A673 (cell line): ENCODE measurements around the gene PALLD.

Experiments used
- EZH2 ChIP-seq: fragments of 200-600 bp; sonication (generic); IDR thresholded peaks from 2 replicates; pipeline ENCODE4 v1.6.1; 2017; ENCODE audit warnings: borderline replicate concordance, low read depth, mild to moderate bottlenecking, mixed read lengths, antibody characterized with exemption, low read length; ENCODE audit not compliant: poor library complexity, severe bottlenecking
- TF ChIP-seq, protein P1 (sequence below): fragments of 300-800, 200-600 bp; sonication (generic); conservative IDR thresholded peaks from 2 replicates; pipeline ENCODE4 v1.5.1; 2017; ENCODE audit warnings: low read depth, mild to moderate bottlenecking, antibody characterized with exemption, low read length, moderate library complexity, mixed read lengths

DNA sequence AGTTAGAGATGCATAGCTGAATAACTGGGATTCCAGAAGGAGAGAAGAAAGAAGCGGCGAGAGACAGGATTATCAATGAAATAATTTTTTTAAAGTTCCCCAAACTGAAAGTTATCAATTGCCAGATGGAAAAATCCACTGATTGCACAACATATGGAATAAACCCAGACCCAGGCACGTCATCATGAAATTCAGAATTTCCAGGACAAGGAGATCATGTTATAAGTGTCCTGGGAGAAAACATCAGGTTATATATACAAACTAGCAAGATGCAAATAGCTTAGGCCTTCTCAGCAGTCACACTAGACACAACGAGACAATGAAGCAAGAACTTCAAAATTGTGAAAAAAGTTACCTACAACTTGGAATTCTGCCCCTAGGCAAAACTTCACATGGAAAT is 200.0 kb downstream of the PALLD start:
- TF ChIP-seq, protein P1, sequence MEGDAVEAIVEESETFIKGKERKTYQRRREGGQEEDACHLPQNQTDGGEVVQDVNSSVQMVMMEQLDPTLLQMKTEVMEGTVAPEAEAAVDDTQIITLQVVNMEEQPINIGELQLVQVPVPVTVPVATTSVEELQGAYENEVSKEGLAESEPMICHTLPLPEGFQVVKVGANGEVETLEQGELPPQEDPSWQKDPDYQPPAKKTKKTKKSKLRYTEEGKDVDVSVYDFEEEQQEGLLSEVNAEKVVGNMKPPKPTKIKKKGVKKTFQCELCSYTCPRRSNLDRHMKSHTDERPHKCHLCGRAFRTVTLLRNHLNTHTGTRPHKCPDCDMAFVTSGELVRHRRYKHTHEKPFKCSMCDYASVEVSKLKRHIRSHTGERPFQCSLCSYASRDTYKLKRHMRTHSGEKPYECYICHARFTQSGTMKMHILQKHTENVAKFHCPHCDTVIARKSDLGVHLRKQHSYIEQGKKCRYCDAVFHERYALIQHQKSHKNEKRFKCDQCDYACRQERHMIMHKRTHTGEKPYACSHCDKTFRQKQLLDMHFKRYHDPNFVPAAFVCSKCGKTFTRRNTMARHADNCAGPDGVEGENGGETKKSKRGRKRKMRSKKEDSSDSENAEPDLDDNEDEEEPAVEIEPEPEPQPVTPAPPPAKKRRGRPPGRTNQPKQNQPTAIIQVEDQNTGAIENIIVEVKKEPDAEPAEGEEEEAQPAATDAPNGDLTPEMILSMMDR: no peak
- no peak for TF ChIP-seq EZH2
